Erythroblast (primary cell): ENCODE results near the gene CHTF18.

ENCODE experiments used
- GATA1 ChIP-seq: IDR thresholded peaks from 2 replicates; pipeline ENCODE4 v1.6.1; 2011; ENCODE audit warnings: low read depth, mild to moderate bottlenecking, control low read depth, low read length, moderate library complexity
- POLR2A ChIP-seq: IDR thresholded peaks from 2 replicates; pipeline ENCODE4 v1.6.1; 2011; ENCODE audit warnings: mild to moderate bottlenecking, low read length

- TF ChIP-seq POLR2A, result no peak
- TF ChIP-seq GATA1, result no peak
Measured at GRCh38 chr16:797120-797420, 8.7 kb downstream of the CHTF18 start.
